Bone marrow (tissue), 2 donors: ENCODE measurements around the gene ITGB7.

ENCODE experiments used
- DNase-seq, 2 donors: peaks; one replicate each; lab custom pipeline; 2025; lab: John Stamatoyannopoulos, UW

Gene ITGB7

DNA sequence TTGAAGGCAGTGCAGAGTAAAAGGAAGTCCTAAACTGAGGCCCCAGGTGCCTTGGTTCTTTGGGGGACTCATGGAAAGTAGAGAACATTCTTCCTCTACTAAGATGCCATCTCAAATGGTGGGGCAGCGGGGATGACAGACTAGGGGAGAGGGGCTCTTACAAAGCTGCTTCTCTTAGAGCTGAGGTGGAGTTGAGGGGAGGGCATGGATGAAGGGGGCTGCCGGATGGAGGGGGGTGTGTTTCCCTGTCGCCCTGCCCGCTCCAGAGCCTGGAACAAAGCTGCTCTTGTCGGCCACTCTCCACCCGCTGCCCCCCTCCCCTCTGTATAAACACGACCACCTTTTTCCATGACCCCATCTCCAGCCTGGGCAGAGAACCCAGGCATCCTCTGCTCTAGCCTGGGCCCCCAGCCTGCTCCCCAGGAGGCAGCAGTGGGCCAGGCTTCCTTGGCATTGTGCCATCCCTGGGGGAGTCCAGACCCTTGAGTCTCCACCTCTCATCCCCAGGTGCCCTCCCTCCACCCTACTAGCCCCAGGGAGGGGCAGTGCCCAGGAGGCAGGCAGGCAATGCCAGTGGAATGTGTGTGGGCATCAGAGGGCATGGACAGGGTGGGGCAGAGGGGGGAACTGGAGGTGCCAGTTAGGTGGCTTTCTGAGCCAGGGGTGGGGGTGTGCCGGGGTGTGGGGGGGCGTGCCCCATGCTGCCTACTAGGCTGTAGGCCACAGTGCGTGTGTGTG, 23.2 kb upstream of the ITGB7 start:
- no peak for DNase-seq

GRCh38 chr12:53229454-53229853, 22.4 kb upstream of the ITGB7 start:
- DNase-seq, result no peak

DNA sequence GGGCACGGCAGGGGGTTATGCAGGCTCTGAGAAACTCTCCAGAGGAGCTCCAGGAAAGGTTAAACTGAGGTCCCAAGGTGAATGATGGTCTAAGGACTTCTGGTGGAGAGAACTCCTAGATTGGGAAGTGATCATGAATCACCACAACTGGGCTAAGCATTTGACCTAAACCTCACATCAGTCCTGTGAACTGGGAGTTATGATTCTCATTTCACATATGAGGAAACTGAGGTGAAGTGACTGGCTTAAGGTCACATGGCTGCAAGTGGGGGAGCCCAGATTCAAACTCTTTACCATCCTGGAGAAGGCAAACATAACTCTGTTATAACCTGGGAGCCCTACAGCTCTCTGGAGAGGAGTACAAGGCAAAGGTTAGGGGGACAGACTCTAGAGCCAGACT, 20.8 kb upstream of the ITGB7 start:
- no peak for DNase-seq

DNA sequence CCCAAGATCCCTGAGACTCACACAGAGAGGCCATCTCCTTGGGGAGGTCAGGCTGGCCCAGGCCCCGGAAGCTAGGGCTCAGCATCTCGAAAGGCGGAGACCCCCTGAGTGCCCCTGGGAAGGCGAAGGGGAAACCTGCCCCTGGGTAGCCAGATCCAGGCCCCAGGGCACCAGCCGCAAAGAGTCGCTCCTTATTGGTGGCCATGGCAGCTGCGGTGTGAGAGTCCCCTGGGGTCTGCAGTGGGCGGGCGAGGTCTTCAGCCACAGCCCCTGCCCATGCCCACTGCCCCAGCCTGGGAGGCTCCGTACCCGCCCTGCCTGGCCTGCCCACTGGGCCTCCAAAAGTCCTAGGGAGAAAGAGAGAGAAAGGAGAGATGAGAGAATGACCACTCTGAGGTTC, 20.3 kb upstream of the ITGB7 start:
- no peak for DNase-seq

GRCh38 chr12:53226815-53227214, 19.8 kb upstream of the ITGB7 start:
- DNase-seq, result no peak

- DNase-seq, result no peak
Observed at GRCh38 chr12:53225635-53226424, 18.8 kb upstream of the ITGB7 start.

DNA sequence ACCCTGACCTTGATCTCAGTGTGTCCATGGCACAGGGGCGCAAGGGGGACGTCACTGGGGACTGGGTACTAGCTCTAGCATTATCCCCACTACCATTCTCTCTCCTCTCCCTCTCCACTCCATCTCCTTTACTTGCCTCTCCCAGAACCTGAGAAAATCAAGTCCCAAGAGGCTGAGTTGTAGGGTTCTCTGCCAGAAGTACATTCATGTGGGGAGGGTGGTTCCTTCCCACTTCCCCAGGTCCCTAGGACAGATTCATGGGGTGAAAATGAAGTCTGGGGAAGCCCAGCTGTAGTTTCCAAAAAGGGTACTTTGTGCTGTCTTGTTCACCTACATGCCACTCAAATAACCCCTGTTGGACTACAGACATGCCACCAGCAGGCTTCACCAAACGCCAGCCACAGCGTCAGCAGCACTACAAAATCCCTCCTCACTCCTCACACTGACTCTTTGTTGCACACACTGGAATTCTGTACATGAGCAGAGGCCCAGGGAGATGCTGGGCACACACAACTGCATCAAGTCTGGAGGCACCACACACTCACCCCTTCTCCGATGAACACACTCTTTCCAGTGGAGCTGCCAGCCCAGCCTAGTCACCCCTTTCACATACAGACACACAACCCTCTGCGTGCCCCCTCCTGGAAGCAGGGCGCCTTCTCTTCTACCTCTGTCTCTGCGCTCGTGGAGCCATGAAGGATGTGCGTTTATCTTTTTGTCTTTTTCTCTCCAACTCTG, 18.0 kb upstream of the ITGB7 start:
- no peak for DNase-seq

GRCh38 chr12:53224061-53224896, 17.2 kb upstream of the ITGB7 start:
- no peak for DNase-seq

DNA sequence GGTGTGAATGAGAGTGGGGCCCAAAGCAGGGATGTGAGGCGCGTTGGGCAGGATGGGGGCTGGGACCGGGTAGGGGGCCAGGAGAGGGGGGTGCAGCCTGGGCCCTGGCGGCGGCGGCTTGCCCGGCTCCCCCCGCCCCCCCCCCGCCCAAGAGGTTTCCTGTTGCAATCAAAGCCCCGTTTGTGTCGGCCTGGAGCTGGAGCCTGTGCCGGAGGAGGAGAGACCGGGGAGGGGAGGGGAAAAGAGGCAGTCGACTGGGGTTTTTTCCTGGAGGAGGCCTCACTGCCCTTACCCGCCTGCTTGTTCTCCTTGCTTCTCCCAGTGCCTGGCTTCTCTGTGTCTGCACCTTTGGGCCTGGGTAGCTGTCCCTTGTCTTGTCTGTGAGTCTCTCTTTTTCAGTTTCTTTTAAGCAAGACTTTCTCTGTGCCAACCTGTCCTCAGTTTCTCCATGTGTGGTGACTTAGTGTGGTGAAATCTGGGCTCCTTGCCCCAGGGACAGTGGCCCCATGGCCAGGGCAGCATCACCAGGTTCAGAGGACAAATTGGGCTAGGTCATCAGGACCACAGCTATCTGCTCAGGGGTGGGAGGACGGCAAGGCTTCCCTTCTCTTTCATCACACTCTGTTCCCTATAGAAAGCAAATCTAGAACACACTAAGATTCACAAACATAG, 16.5 kb upstream of the ITGB7 start:
- peak in 1 of 2 donors; percentile 16 for DNase-seq

GRCh38 chr12:53222806-53223261, 15.8 kb upstream of the ITGB7 start:
- DNase-seq, result no peak

DNA sequence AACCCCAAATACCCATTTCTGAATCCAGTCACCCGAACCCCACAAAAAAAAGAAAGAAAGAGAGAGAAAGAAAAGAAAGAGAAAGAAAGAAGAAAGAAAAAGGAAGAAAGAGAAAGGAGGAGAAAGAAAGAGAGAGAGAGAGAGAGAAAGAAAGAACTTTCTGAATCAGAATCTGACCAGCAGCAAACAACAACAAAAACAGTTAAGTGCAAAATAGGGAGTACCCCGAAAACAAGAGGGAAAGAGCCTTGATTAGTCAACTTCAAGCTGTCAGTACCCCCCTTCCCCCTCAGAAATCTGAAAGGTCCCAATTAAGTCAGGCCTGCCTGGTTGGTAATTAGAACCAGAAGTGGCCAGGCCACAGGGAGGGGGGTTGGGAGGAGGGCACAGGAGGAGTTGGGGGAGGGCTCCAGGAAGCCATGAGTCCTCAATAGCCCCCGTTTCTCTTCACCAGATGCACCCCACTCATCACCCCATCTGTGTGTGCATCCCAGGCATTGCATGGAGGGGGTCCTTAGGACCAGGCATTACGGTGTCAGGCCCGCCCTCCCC, 15.2 kb upstream of the ITGB7 start:
- DNase-seq, result no peak

GRCh38 chr12:53221203-53222080, 14.4 kb upstream of the ITGB7 start:
- peak; percentile 59 to 86 for DNase-seq

- DNase-seq, result peak; percentile 77 to 86
Observed at GRCh38 chr12:53220694-53221202, 13.7 kb upstream of the ITGB7 start.

GRCh38 chr12:53219956-53220693, 13.1 kb upstream of the ITGB7 start:
- DNase-seq, result peak; percentile 21 to 54

DNA sequence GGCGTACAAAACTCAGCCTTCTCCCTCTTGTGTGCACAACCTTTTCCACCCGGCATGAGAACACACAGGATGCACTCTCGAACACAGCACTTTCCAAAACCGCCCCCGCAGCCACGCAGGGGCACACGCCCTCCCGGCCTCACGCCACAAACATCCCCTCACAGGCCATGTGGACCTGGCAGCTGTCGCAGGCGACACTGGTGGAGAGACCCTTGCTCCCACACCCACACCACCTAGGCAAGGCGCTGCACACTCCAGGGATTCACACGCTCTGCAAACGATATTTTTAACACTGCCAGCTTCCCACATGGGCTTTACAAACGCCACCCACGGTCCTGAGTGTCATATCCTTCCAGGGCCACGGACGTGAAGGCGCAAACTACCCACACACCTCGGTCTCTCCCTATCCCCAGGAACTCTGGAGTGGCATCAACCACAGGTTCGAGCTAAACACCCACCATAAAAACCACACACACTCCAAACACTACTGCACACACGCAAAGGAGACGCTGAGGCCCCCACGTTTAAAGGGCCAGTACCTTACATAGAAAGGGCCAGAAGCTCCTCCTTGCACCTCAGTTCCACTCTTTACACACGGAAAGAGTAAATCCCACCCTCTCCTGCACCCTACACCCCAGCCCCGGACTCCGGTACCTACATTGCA, 12.4 kb upstream of the ITGB7 start:
- DNase-seq, result no peak

DNA sequence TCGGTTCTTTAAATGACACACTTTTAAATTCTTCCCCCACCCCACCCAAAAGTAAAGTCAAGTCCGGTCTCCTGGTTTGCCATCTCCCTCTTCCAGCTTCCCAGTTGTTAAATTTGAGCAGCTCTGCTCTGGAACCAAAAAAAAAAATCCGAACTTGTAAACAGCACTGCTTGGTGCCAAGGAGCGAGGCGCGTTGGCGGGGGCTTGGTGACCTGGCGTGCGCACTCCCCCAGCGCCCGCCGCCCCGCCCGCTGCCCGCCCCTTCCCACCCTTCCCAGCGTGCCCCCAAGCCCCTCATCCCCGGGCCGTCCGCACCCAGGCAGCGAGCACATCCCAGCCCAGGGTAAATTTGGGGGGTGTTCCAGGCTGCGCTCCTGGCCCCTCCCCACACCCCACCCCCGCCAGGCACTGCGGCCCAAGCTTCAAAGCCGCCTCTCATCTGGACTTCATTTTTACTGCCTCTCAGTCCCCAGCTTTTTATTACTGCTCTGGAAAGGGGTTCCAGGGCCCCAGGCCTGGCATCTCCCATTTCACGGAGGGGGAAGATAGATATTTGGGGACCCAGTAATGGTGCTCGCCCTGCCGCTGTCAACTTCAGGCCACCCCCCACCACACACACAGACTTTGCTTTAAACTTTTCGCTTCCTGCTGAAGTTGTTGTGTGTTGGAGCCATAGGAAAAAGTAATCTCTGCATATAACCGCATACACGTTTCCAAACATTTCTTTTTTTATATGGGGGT, 11.7 kb upstream of the ITGB7 start:
- no peak for DNase-seq

GRCh38 chr12:53217931-53218307, 10.9 kb upstream of the ITGB7 start:
- DNase-seq, result no peak
